Neural progenitor cell (in vitro differentiated cells): ENCODE measurements around the gene AP1G1.

ENCODE experiments used
- EZH2 ChIP-seq: fragments of 200-600 bp; sonication (generic); IDR thresholded peaks from 2 replicates; pipeline ENCODE4 v1.6.1; 2017; ENCODE audit warnings: antibody characterized with exemption, mild to moderate bottlenecking, moderate library complexity
- EZH2phosphoT487 ChIP-seq: fragments of 200-600 bp; sonication (generic); IDR thresholded peaks from 2 replicates; pipeline ENCODE4 v1.6.1; 2017; ENCODE audit warnings: antibody characterized with exemption
- TF ChIP-seq, protein P1 (sequence below): fragments of 200-600 bp; sonication (generic); IDR thresholded peaks from 2 replicates; pipeline ENCODE4 v1.5.1; 2017; ENCODE audit warnings: antibody characterized with exemption, mild to moderate bottlenecking

DNA sequence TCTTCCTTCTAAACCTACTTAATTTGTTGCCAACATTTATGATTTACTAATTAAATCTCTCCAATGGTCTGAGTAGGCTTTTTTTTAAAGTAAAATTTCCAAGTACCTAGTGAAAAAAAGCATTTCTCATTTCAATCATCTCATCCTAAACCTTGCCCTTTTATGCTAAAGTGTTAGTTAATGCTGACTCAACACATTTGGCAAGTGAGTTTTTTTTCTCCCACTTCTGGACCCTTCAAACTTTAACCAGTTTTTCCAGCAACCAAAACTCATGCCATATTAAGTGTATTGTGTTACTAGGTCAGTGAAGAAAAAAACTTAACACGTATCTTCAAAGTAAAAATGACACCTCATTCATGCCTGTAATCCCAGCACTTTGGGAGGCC, 5.3 kb downstream of the AP1G1 start:
- TF ChIP-seq EZH2 (no peak), EZH2phosphoT487 (no peak)
- TF ChIP-seq, protein P1, sequence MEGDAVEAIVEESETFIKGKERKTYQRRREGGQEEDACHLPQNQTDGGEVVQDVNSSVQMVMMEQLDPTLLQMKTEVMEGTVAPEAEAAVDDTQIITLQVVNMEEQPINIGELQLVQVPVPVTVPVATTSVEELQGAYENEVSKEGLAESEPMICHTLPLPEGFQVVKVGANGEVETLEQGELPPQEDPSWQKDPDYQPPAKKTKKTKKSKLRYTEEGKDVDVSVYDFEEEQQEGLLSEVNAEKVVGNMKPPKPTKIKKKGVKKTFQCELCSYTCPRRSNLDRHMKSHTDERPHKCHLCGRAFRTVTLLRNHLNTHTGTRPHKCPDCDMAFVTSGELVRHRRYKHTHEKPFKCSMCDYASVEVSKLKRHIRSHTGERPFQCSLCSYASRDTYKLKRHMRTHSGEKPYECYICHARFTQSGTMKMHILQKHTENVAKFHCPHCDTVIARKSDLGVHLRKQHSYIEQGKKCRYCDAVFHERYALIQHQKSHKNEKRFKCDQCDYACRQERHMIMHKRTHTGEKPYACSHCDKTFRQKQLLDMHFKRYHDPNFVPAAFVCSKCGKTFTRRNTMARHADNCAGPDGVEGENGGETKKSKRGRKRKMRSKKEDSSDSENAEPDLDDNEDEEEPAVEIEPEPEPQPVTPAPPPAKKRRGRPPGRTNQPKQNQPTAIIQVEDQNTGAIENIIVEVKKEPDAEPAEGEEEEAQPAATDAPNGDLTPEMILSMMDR, result no peak
